Coronary artery (tissue), 2 donors: Measurements from ENCODE around the gene FOXN3.

Source experiments
- DNase-seq: peaks from one replicate; pipeline ENCODE4 v3.0.0-alpha.2; 2017; ENCODE audit warnings: low spot score
- H3K27ac ChIP-seq, 2 donors: fragments of 200-600 bp; sonication (generic); one replicate each; pipeline ENCODE4 v1.5.1; 2016 to 2019
- H3K4me3 ChIP-seq: fragments of 200-600 bp; sonication (generic); 2 replicates; pipeline ENCODE4 v1.5.1; 2016; ENCODE audit warnings: mild to moderate bottlenecking, moderate library complexity
- TF ChIP-seq, protein P1 (sequence below): fragments of 200-600 bp; sonication (generic); IDR thresholded peaks from one replicate; pipeline ENCODE4 v1.5.1; 2019; ENCODE audit warnings: antibody characterized with exemption

FOXN3 gene

DNA sequence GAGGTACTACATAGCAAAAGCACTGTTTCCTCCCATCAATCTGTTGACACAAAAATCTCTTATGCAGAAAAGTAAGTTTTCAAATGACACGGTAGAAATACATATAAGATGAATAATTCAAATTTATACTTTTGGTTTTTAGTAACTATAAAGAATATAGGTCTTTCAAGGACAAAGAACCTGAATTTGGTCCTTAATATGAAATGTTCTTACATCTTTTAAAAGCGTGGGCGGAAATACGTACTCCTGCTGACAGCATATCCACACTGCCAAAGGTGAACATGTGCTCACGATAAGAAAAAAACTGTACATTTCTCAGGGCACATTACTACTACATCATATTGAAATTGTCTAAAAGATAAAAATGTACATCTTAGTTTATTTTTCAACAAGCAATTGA, 127.6 kb downstream of the FOXN3 start:
- no peak for DNase-seq
- TF ChIP-seq, protein P1, sequence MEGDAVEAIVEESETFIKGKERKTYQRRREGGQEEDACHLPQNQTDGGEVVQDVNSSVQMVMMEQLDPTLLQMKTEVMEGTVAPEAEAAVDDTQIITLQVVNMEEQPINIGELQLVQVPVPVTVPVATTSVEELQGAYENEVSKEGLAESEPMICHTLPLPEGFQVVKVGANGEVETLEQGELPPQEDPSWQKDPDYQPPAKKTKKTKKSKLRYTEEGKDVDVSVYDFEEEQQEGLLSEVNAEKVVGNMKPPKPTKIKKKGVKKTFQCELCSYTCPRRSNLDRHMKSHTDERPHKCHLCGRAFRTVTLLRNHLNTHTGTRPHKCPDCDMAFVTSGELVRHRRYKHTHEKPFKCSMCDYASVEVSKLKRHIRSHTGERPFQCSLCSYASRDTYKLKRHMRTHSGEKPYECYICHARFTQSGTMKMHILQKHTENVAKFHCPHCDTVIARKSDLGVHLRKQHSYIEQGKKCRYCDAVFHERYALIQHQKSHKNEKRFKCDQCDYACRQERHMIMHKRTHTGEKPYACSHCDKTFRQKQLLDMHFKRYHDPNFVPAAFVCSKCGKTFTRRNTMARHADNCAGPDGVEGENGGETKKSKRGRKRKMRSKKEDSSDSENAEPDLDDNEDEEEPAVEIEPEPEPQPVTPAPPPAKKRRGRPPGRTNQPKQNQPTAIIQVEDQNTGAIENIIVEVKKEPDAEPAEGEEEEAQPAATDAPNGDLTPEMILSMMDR = no peak
- Histone ChIP-seq H3K4me3 (no peak overlapping the region), H3K27ac (no peak overlapping the region)

DNA sequence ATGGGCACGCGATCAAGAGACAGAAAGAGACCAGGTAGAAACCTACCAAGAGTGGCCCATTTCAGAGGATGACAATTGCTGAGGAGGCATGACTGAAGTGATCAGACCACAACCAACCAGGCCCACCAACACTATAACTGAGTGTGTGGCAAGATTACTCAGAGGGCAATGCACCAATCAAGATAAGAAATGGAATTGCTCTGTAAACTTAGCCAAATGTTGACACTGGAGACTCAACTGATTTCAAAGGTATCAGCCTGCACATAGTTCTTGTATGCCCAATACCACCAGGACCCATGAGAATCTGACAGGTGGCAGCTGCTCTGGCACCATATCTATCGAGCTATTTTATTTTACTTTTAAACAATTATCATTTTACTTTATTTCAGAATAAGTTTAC, 128.9 kb downstream of the FOXN3 start:
- DNase-seq = no peak
- Histone ChIP-seq H3K4me3 (no peak overlapping the region), H3K27ac (no peak overlapping the region)
- TF ChIP-seq, protein P1 = no peak

DNA sequence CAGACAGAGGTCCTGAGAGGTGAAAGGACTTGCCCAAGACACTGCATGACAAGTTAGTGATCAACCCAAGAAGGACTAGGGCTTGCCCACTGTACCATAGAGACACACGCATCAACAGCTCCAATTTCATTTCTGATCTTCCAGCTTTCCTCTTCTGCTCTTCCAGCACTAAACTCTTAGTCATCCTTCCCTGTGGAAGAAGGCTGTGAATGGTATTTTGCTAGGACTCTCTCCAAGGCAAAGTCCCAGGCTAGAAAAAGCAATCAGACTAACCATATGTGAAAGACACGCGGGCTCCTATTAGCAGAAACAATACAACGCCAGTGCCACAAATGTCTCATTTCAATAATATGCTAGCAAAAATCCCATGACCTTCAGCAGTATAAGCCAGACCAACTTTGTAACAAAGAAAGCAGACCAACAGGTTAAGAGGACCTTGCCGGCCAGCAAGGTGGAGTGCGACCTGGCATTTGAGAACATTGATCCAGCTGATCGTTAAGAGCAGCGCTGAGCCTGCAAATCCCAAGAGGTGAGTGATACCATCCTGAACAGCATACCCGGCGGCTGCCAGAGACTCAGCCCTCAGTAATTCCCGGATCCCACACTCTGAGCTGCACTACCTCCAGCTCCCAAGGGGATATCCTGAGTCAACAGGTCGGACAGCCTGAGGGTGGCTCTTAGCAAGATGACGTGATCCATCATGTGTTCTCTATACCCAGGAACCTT, 132.5 kb downstream of the FOXN3 start:
- DNase-seq = peak; percentile 68
- peak overlapping the region in 1 of 2 donors; percentile 55 for H3K27ac ChIP-seq
- no peak overlapping the region for H3K4me3 ChIP-seq
- TF ChIP-seq, protein P1 = no peak

DNA sequence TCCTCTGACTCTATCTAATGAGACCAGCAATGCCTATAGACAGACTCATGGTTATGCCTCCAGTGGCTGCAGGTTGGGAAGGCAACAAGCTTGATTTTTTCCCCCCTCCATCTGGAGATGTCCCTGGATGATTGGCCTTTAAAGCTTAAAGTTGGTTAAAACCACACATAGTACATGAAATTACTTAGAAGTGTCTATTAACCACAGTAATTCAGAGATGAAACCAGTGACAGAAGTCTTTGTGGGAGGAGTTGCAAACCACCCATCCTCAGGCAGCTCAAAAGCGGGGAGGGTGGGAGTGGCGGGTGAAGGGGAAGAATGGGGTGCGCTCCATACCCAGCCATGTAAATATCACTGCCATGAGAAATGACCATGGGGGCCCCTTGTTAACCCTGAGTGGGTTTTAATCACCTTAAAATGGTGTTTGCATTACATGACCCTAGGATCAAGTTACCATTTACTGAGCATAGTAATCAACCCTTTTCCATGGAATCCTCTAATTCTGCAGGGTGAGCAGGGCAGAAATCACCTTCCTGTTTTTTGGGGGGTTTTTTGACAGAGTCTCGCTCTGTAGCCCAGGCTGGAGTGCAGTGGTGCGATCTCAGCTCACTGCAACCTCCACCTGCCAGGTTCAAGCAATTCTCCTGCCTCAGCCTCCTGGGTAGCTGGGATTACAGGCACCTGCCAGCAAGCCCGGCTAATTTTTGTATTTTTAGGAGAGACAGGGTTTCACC, 133.5 kb downstream of the FOXN3 start:
- H3K4me3 ChIP-seq = no peak overlapping the region
- TF ChIP-seq, protein P1 = no peak
- DNase-seq = peak; percentile 35
- H3K27ac ChIP-seq = no peak overlapping the region

DNA sequence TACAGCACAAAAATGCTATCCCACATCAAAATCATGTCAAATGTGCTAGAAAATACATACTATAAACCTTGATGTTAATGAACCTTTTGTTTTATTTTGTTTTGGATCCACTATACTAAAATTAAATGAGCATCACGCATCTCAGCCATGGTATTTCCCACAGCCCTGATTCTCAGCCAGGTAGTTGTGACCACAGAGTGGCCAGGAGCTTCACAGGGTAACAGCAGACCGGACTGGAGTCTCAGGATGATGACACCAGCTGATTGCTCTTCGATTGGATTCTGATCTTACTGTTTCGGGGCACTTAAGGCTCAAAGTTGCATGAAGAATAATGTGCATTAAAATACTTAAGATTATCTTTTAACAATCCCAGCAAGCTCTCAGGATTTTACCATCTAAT, 134.8 kb downstream of the FOXN3 start:
- no peak overlapping the region for H3K27ac ChIP-seq
- TF ChIP-seq, protein P1 = no peak
- no peak overlapping the region for H3K4me3 ChIP-seq
- DNase-seq = peak; percentile 17

DNA sequence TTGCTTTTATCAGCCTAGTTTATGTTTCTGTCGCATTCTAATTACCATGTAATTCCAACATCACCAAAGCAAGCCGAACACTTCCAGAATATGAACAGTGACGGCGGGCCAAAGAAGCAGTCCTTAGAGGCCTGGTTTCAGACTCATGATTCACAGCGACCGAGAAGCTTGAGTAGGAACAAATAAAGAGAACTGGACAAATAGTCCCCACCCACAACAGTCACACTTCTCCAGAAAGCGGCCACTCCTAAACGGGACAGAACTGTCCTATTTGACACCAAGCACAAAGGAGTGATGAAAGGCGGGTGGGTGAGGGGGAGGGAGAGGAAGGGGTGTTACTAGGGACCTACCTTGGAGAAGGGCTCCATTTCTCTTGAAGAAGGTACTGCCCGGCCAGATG, 136.4 kb downstream of the FOXN3 start:
- peak; percentile 38 for DNase-seq
- TF ChIP-seq, protein P1 = no peak
- no peak overlapping the region for H3K4me3 ChIP-seq
- no peak overlapping the region for H3K27ac ChIP-seq
